Effector memory CD4-positive, alpha-beta T cell (primary cell): ENCODE results near the gene COMMD1.
"Not testable (repeated sequence)": the region's sequence is repeated elsewhere in the genome, so short reads cannot be mapped to it uniquely, and the experiment has no call there.

Experiments
- DNase-seq, 3 donors: peaks; one replicate each; pipeline ENCODE4 v3.0.0-alpha.2; 2020
- H3K27ac ChIP-seq: 2 replicates; pipeline ENCODE4 v1.7.0; 2013; ENCODE audit warnings: mild to moderate bottlenecking, low read length, moderate library complexity; ENCODE audit not compliant: insufficient read depth, poor library complexity, severe bottlenecking
- H3K27me3 ChIP-seq: replicated peaks from 2 replicates; pipeline ENCODE4 v1.7.0; 2013; ENCODE audit warnings: mild to moderate bottlenecking, low read length; ENCODE audit not compliant: insufficient read depth, control insufficient read depth, poor library complexity, severe bottlenecking
- H3K36me3 ChIP-seq: 2 replicates; pipeline ENCODE4 v1.7.0; 2013; ENCODE audit warnings: mild to moderate bottlenecking, low read length, moderate library complexity; ENCODE audit not compliant: control insufficient read depth, insufficient read depth
- H3K4me1 ChIP-seq: 2 replicates; pipeline ENCODE4 v1.7.0; 2013; ENCODE audit warnings: low read length, mild to moderate bottlenecking; ENCODE audit not compliant: control insufficient read depth, insufficient read depth, poor library complexity, severe bottlenecking
- H3K4me3 ChIP-seq: 2 replicates; pipeline ENCODE4 v1.7.0; 2013; ENCODE audit warnings: low read length, low read depth, mild to moderate bottlenecking; ENCODE audit not compliant: insufficient read depth, poor library complexity, severe bottlenecking
- H3K9me3 ChIP-seq: 2 replicates; pipeline ENCODE4 v1.7.0; 2013; ENCODE audit warnings: mild to moderate bottlenecking, low read length, moderate library complexity; ENCODE audit not compliant: control insufficient read depth
- total RNA-seq, 3 donors: gene quantifications; one replicate each; lab custom pipeline; 2026; lab: John Stamatoyannopoulos, UW

Gene COMMD1
- 7.6 to 12.8 (median 9.3) reads per million in 3 donors for total RNA-seq

DNA sequence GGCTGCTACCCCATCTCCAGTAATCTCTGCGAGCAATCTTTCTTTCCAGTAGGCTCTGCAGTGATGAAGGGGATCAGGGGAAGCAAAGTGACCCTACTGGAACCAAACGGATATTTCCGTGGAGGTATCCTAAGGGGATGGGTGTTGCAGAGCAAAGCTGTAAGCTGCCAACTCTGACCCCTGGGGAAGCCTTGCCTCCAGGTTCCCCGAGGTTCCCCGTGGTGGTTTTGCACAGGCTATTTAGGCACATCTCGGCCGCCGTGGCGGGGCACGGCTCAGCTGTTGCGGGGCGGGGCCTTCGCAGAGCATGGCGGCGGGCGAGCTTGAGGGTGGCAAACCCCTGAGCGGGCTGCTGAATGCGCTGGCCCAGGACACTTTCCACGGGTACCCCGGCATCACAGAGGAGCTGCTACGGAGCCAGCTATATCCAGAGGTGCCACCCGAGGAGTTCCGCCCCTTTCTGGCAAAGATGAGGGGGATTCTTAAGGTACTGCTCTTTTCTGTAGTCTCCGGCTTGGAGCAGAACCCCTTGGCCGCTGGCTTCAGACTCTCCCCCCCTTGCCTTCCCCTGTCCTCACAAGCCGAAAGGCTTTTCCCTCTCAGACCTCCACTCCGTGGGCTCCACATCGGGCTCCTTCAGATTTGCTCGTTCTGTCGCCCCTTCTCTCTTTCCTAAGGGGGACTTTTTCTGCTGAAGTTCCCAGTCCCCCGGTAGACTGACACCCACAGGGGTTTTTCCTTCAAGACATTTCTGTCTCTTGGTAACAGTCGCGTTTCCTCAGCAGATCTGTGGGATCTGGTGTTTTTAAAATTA is at the start of gene COMMD1:
Gene COMMD1 (plus strand): TSS at position 303 of the 814 bp plus-strand sequence. CDS start 5 bp downstream, at position 308.
- Histone ChIP-seq H3K27ac (peak within 1 kb of the TSS; percentile 65), H3K27me3 (no peaks in the 10 kb centered on the region), H3K36me3 (peaks cover 3% of the 10 kb centered on the region), H3K4me1 (no peaks in the 10 kb centered on the region), H3K9me3 (no peaks in the 10 kb centered on the region), H3K4me3 (peak within 1 kb of the TSS; percentile 65)
- DNase-seq: peak; percentile 60 to 62 (median 61)

DNA sequence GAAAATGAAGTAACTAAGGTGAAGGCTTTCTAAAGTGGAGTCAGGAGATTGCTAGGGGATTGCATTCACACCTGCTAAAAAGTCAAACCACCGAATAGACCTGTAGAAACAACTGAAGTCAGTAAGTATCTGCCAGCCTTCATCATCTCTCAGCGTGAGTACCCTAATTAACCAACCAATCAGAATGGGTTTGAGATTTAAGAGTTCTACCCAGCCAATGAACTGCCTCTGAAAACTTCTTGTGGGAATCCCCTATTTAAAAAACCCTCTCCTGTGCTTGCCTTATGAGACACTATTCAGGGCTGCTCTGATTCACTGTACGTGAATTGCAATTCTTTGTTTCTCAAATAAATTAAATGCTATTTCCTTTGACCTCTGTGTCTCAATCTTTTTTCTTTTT is 48.2 kb upstream of the COMMD1 start:
- Histone ChIP-seq H3K27ac (no peak overlapping the region), H3K9me3 (no peaks in the 10 kb centered on the region), H3K4me1 (peaks cover 7% of the 10 kb centered on the region), H3K36me3 (no peaks in the 10 kb centered on the region), H3K4me3 (no peak overlapping the region), H3K27me3 (no peaks in the 10 kb centered on the region)
- no peak for DNase-seq

DNA sequence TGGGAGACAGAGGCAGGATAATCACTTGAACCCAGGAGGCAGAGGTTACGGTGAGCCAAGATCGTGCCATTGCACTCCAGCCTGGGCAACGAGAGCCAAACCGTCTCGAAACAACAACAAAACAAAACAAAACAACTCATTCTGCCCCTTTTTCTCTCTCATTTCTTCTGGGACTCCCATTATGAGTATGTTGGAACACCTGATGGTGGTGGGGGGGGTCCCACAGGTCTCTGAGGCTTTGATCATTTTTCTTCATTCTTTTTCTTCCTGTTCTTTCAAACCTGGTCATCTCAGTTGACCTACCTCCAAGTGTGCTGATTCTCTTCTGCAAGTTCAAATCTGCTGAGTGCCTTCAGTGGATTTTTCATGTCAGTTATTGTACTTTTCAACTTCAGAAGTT is 43.4 kb upstream of the COMMD1 start:
- no peak for DNase-seq
- peaks cover 3% of the 10 kb centered on the region for H3K36me3 ChIP-seq
- no peaks in the 10 kb centered on the region for H3K4me1 ChIP-seq
- no peak overlapping the region for H3K4me3 ChIP-seq
- no peak overlapping the region for H3K27ac ChIP-seq
- no peaks in the 10 kb centered on the region for H3K27me3 ChIP-seq
- H3K9me3 ChIP-seq: no peaks in the 10 kb centered on the region

DNA sequence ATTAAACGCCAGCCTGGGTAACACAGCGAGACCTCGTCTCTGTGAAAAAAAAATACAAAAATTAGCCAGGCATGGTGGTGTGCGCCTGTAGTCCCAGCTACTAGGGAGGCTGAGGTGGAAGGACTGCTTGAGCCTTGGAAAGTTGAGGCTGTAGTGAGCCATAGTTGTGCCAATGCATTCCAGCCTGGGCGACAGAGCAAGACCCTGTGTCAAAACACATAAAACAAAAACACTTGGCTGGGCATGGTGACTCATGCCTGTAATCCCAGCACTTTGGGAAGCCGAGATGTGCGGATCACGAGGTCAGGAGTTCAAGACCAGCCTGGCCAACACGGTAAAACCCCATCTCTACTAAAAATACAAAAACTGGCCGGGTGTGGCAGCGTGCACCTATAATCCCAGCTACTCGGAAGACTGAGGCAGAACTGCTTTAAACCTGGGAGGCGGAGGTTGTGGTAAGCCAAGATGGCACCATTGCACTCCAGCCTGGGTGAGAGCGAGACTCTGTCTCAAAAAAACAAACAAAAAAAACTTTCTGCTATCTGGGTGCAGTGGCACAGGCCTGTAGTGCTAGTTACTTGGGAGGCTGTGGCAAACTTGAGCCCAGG is 38.9 kb upstream of the COMMD1 start:
- peaks cover 40% of the 10 kb centered on the region for H3K36me3 ChIP-seq
- H3K9me3 ChIP-seq, H3K27me3 ChIP-seq, DNase-seq, H3K4me1 ChIP-seq, H3K4me3 ChIP-seq, H3K27ac ChIP-seq: not testable (repeated sequence)

DNA sequence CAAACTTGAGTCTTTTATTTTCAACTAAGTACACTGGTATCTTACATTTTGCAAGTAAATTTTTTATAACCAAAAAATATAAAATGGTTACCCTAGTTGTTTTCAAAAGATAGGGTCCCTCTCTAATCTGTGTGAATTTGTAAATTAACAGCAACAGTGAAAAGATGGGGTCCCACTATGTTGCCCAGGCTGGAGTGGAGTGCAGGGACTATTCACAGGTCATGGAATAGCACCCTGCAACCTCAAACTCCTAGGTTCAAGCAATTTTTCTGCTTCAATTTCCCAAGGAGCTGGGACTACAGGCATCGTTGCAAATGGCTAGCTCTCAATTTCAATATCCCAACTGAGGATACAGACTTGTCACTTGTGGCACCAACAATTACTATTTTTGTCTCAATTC is 29.1 kb upstream of the COMMD1 start:
- Histone ChIP-seq H3K9me3 (no peaks in the 10 kb centered on the region), H3K4me1 (no peaks in the 10 kb centered on the region), H3K27ac (no peak overlapping the region), H3K4me3 (no peak overlapping the region), H3K36me3 (peaks cover 87% of the 10 kb centered on the region), H3K27me3 (no peaks in the 10 kb centered on the region)
- no peak for DNase-seq

DNA sequence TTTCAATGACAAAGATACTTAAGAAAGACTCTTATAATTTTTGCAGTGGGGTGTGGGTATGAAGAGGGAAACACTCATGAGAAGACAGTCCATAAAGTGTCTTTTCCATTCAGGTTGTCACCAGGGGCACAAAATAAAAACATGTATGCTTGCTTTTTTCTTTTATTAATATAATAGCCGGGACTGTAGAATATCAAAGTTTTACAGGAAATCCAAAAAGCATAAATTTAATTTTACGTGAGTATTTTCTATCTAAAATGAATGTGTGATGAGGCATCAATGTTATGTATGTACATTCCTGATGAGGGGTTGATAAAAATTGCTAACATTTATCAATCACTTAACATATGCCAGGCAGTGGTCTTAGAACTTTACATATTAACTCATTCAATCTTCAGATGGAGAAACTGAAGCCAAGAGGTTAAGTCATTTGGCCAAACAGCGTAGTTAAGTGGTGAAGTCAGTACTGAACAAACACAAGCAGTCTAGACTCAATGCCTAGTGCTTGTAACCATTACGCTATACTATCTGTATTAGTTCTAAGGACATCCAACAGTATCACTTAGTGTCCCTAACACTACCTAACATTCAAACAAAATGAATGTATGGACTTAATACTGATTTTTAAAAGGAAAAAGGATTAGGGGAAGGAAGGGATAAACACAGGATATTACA is 27.8 kb upstream of the COMMD1 start:
- Histone ChIP-seq H3K9me3 (no peaks in the 10 kb centered on the region), H3K27ac (no peak overlapping the region), H3K4me1 (no peaks in the 10 kb centered on the region), H3K27me3 (no peaks in the 10 kb centered on the region), H3K4me3 (no peak overlapping the region), H3K36me3 (peaks cover 86% of the 10 kb centered on the region)
- DNase-seq: no peak

DNA sequence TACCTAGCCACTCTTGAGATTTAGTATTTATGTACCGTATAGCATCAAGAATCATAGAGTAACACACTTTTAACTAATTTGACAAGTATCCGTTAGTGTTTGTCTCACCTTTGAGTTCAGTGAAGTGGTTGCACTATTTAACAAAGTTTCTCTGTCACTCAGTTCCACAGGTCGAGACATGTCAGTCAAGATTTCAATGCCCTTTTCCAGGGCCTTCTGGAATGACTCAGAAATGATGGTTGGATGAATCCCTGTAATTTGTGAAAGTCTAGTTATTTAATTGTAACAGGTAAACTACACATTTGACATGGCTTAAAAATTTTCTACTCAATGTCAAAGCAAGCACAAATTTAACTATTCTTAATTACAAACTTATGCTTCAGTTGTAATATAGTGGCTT is 26.7 kb upstream of the COMMD1 start:
- Histone ChIP-seq H3K4me3 (no peak overlapping the region), H3K27me3 (no peaks in the 10 kb centered on the region), H3K9me3 (no peaks in the 10 kb centered on the region), H3K27ac (no peak overlapping the region), H3K36me3 (peaks cover 88% of the 10 kb centered on the region), H3K4me1 (no peaks in the 10 kb centered on the region)
- DNase-seq: no peak

DNA sequence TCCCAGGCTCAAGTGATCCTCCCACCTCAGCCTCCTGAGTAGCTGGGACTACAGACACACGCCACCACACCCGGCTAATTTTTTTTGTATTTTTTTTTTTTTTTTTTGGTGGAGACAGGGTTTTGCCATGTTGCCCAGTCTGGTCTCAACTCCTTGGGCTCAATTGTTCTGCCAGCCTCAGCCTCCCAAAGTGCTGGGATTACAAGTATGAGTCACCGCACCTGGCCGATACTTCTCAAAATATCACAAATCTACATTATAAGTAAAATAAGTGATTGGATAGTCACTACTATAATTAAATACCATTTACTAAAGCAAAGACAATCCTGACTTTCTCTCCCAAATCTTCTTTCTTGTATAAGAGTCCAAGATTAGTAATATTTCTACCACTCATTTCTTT is 26.1 kb upstream of the COMMD1 start:
- H3K27ac ChIP-seq, DNase-seq, H3K27me3 ChIP-seq, H3K4me3 ChIP-seq, H3K4me1 ChIP-seq, H3K9me3 ChIP-seq: not testable (repeated sequence)
- H3K36me3 ChIP-seq: peaks cover 90% of the 10 kb centered on the region

DNA sequence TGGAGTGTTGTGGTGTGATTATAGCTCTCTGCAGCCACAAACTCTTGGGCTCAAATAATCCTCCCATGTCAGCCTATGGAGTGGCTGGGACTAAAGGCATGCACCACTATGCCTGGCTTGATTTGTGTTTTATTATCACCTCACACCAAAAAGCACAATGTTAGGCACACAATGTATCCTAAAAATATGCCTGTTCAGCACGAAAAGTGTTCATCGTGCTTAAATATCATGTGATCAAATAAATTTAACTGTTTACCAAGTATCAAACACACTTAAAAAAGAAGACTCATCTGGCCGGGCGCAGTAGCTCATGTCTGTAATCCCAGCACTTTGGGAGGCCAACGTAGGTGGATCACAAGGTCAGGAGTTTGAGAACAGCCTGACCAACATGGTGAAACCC is 22.6 kb upstream of the COMMD1 start:
- Histone ChIP-seq H3K9me3 (no peaks in the 10 kb centered on the region), H3K4me3 (no peak overlapping the region), H3K27ac (no peak overlapping the region), H3K27me3 (no peaks in the 10 kb centered on the region), H3K36me3 (peaks cover 70% of the 10 kb centered on the region), H3K4me1 (peaks cover 10% of the 10 kb centered on the region)
- no peak for DNase-seq
